HG02571 (cell line): ENCODE results near the gene KDELR3.

Experiments
- ATAC-seq: cut with Tn5 transposase; IDR thresholded peaks from one replicate; pipeline ENCODE4 v1.9.1; 2021; ENCODE audit warnings: mild to moderate bottlenecking, moderate library complexity; ENCODE audit not compliant: unreplicated experiment

Gene KDELR3

GRCh38 chr22:38467904-38468442, at the start of gene KDELR3:
KDELR3 (plus strand) TSS chr22:38468096; CDS start chr22:38468234, 138 bp downstream.
- no peak for ATAC-seq

GRCh38 chr22:38418589-38418988, 49.3 kb upstream of the KDELR3 start:
- ATAC-seq = no peak

- no peak for ATAC-seq
Observed at GRCh38 chr22:38419121-38419857, 48.6 kb upstream of the KDELR3 start.

- no peak for ATAC-seq
Observed at GRCh38 chr22:38419858-38420160, 48.1 kb upstream of the KDELR3 start.

GRCh38 chr22:38420734-38421133, 47.2 kb upstream of the KDELR3 start:
- no peak for ATAC-seq

GRCh38 chr22:38422611-38423511, 45.0 kb upstream of the KDELR3 start:
- no peak for ATAC-seq

- no peak for ATAC-seq
Observed at GRCh38 chr22:38423512-38424503, 44.1 kb upstream of the KDELR3 start.

GRCh38 chr22:38424525-38425080, 43.3 kb upstream of the KDELR3 start:
- no peak for ATAC-seq

- ATAC-seq = no peak
Observed at GRCh38 chr22:38426628-38427027, 41.3 kb upstream of the KDELR3 start.

- ATAC-seq = no peak
Observed at GRCh38 chr22:38427465-38427864, 40.4 kb upstream of the KDELR3 start.

- no peak for ATAC-seq
Observed at GRCh38 chr22:38427940-38428339, 40.0 kb upstream of the KDELR3 start.

- no peak for ATAC-seq
Observed at GRCh38 chr22:38428714-38429113, 39.2 kb upstream of the KDELR3 start.

- ATAC-seq = no peak
Observed at GRCh38 chr22:38429499-38430068, 38.3 kb upstream of the KDELR3 start.

GRCh38 chr22:38431266-38432010, 36.5 kb upstream of the KDELR3 start:
- no peak for ATAC-seq

GRCh38 chr22:38432264-38432663, 35.6 kb upstream of the KDELR3 start:
- ATAC-seq = no peak

GRCh38 chr22:38433871-38434270, 34.0 kb upstream of the KDELR3 start:
- no peak for ATAC-seq

GRCh38 chr22:38435010-38435409, 32.9 kb upstream of the KDELR3 start:
- no peak for ATAC-seq

GRCh38 chr22:38435965-38436364, 31.9 kb upstream of the KDELR3 start:
- ATAC-seq = no peak

GRCh38 chr22:38436629-38437395, 31.1 kb upstream of the KDELR3 start:
- no peak for ATAC-seq
